ENCODE measurements around the gene POLR3B. TPM values are rescaled to one million over a fixed set of nuclear protein-coding genes. Genes with fewer than 3 reads are reported as not detected.

The POLR3B gene
- total RNA-seq, 4 donors from 2014 or later, result 4.7 to 13.0 (median 5.6) TPM

DNA sequence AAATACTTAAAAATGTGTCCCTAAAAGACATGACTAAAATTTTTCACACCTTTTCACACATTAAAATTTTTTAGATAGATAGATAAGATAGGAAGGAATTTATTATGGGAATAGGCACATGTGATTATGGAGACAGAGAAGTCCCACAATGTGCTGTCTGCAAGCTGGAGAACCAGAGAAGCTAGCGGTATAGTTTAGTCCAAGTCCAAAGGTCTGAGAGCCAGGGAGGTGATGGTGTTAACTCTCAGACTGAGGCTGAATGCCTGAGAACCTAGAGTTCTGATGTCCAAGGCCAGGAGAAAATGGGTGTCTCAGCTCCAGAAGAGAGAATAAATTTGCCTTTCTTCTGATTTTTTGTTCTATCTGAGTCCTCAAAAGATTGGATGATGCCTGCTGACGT lies 65.7 kb downstream of the POLR3B start:
- TF ChIP-seq, protein P1, sequence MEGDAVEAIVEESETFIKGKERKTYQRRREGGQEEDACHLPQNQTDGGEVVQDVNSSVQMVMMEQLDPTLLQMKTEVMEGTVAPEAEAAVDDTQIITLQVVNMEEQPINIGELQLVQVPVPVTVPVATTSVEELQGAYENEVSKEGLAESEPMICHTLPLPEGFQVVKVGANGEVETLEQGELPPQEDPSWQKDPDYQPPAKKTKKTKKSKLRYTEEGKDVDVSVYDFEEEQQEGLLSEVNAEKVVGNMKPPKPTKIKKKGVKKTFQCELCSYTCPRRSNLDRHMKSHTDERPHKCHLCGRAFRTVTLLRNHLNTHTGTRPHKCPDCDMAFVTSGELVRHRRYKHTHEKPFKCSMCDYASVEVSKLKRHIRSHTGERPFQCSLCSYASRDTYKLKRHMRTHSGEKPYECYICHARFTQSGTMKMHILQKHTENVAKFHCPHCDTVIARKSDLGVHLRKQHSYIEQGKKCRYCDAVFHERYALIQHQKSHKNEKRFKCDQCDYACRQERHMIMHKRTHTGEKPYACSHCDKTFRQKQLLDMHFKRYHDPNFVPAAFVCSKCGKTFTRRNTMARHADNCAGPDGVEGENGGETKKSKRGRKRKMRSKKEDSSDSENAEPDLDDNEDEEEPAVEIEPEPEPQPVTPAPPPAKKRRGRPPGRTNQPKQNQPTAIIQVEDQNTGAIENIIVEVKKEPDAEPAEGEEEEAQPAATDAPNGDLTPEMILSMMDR (IDR thresholded peaks at IDR 0.05; ENCODE audit: low read depth), result no peak

DNA sequence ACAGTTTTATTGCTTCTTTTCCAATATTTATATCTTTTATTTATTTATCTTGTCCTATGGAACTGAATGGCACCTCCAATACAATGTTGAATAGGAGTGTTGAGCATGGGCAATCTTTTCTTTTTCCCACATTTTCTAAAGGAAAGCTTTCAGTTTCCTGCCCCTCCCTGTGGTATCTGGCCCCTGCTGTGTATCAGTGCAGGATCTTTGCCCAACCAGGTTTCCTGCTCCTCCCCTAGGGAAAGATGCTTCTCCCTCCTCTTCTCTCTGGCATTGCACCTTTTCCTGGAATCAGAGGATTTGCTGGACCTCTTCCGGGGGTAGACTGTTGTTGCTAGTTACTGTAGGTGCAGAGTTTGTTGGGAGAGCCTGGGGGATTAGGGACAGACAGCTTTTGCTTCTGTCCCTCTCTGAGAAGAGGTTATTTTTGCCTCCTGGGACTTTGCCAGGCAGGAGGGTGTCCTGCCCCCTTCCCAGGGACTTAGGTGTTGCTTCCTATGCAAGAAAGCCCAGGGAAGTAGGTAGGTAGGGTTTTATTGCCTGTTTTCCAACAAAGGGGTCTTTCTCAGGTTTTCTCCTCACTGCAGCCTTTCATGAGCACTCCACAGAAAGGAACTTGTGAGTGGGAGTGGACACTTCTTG lies 67.6 kb downstream of the POLR3B start:
- TF ChIP-seq, protein P1 (IDR thresholded peaks at IDR 0.05; ENCODE audit: low read depth), result no peak

DNA sequence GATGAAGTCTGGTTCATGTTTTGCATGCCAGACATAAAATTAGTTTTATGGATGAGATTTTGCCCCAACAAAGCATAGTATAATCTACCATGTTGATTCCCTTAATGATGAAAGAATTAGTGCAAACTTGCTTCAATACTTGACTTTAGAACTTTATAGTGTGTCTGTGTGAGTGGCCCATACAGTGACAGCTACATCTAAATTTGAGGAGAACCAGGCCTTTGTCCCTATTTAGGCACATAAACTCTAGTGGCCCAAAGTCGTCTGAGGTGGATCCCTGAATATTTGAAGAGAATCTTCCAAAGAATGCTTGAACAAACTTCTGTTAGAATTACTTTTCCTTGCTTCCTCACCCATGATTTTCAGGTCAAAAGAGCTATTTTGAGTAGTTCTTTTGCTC lies 70.4 kb downstream of the POLR3B start:
- TF ChIP-seq, protein P1 (IDR thresholded peaks at IDR 0.05; ENCODE audit: low read depth), result no peak

DNA sequence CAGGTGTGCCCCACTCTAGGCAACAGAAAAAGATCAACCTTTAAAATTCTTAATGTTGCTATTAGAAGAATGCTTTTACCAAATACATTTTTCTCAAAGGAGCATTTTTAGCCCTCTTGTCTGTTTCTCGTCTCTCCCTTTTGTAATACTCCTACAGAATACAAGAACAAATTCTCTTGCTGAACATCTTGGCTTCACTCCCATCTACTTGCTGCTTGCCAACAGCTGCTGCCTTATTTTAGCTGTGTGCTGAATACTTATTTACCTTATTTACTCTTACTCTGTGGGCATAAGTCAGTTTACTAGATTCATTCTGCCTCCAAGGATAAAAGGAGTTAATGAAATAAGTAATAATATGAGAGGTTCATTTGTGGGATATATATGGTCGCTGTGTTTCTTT lies 70.8 kb downstream of the POLR3B start:
- TF ChIP-seq, protein P1 (IDR thresholded peaks at IDR 0.05; ENCODE audit: low read depth), result no peak

DNA sequence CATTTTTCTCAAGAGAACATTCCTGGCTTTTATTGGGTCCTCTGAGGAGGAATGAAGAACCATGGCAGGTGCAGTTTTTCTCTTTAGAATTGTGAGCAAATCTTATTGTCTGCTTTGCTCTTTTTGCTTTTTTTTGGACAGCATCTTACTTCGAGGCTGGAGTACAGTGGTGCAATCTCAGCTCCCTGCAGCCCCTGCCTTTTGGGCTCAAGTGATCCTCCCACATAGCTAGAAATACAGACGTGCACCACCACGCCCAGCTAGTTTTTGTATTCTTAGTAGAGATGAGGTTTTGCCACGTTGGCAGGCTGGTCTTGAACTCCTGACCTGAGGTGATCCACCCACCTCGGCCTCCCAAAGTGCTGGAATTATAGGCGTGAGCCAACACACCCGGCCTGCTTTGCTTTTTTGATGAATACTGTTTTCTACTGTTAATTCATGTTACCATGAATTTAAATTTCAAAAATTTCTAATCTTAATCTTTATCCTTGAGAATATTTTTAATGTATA lies 71.5 kb downstream of the POLR3B start:
- TF ChIP-seq, protein P1 (IDR thresholded peaks at IDR 0.05; ENCODE audit: low read depth), result no peak

DNA sequence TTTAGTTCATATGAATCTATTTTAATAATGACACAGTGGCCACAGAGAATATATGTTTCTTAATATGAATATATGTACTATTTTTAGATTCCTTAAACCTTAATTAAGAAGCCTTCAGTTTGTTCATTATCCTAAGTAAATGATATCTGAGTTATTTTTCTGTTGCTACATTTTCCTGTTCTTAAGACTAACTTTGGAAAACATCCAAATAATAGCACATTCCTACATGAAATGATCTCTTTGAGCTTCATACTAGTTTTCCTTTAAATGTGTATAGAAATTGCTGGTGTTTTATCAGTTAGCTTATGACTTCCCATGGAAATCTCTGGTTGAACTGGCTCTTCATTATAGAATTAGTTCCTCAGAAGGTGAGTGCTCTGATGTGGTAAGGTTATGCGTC lies 72.1 kb downstream of the POLR3B start:
- TF ChIP-seq, protein P1 (IDR thresholded peaks at IDR 0.05; ENCODE audit: low read depth), result no peak

DNA sequence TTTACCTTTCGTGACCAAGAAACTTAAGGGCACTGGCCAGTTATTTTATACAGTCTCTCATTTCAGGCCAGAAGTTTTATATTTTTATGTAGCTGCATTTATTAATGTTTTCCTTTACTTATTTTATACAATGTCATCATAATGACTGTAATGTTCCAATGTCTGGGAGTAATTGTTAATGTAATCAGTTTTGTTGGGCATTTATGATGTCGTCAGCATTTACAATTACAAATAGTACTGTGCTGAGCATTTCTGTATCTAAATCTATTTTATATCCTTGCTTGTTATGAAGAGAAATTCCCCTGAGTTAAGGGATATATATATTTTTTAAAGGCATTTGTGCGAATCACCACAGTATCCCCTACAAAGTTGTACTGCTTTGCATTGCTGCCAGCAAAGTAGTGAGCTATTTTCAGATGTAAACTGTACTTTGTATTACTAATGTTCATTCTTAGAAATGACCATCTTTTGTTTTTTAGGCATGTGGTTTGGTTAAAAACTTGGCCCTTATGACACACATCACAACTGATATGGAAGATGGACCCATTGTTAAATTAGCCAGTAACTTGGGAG lies 74.4 kb downstream of the POLR3B start:
- TF ChIP-seq, protein P1 (IDR thresholded peaks at IDR 0.05; ENCODE audit: low read depth), result no peak

Measured in subcutaneous adipose tissue (tissue), 4 donors.